Heart left ventricle (tissue), 16 donors: Measurements from ENCODE around the gene HIP1. TPM values are rescaled to one million over a fixed set of nuclear protein-coding genes. Genes with fewer than 3 reads are reported as not detected.

Experiments
- ATAC-seq, 4 donors: fragments of 200-7000 bp; cut with Tn5 transposase; one replicate each; pipeline ENCODE4 v1.9.1; 2020 to 2022; ENCODE audit warnings: moderate library complexity in 4 of 4, mild to moderate bottlenecking in 3 of 4, moderate number of reproducible peaks in 1 of 4
- DNase-seq, 5 donors: peaks; one replicate each; pipeline ENCODE4 v3.0.0-alpha.2; 2020
- H3K27ac ChIP-seq, 12 donors: fragments of 200-600 bp; sonication (generic) in 4 of 12; one replicate each; pipeline versions ENCODE4 v1.5.0 to v1.8.0; 2016 to 2022; ENCODE audit warnings: mild to moderate bottlenecking in 2 of 12
- H3K27me3 ChIP-seq, 9 donors: fragments of 200-600 bp; sonication (generic) in 2 of 9; one replicate each; pipeline versions ENCODE4 v1.5.1 to v1.8.0; 2016 to 2022; ENCODE audit warnings: mild to moderate bottlenecking in 3 of 9
- H3K36me3 ChIP-seq, 9 donors: fragments of 200-600 bp; sonication (generic) in 2 of 9; one replicate each; pipeline versions ENCODE4 v1.5.0 to v1.8.0; 2018 to 2022; ENCODE audit warnings: mild to moderate bottlenecking in 2 of 9
- H3K4me1 ChIP-seq, 12 donors: fragments of 200-600 bp; sonication (generic) in 4 of 12; one replicate each; pipeline versions ENCODE4 v1.5.0 to v1.8.0; 2016 to 2022; ENCODE audit warnings: mild to moderate bottlenecking in 3 of 12
- H3K4me3 ChIP-seq, 12 donors: fragments of 200-600 bp; sonication (generic) in 4 of 12; one replicate each; pipeline versions ENCODE4 v1.5.0 to v1.8.0; 2017 to 2022; ENCODE audit warnings: mild to moderate bottlenecking in 9 of 12, moderate library complexity in 4 of 12
- H3K9me3 ChIP-seq, 12 donors: fragments of 200-600 bp; sonication (generic) in 4 of 12; one replicate each; pipeline versions ENCODE4 v1.5.0 to v1.8.0; 2016 to 2022; ENCODE audit warnings: mild to moderate bottlenecking in 1 of 12
- CTCF ChIP-seq, 12 donors: fragments of 200-600 bp; sonication (generic) in 4 of 12; IDR thresholded peaks; one replicate each; pipeline versions ENCODE4 v1.5.0 to v1.8.0; 2018 to 2022; ENCODE audit warnings: antibody characterized with exemption in 12 of 12, mild to moderate bottlenecking in 5 of 12
- POLR2A ChIP-seq, 2 donors: fragments of 450-650 bp; IDR thresholded peaks; one replicate each; pipeline ENCODE4 v1.6.1; 2017; ENCODE audit warnings: antibody characterized with exemption in 2 of 2, mild to moderate bottlenecking in 2 of 2, moderate library complexity in 2 of 2
- WGBS, 4 donors: extraction: QIAGEN DNeasy Blood & Tissue Kit in 2 of 4; methylation state at CpG; one replicate each; pipeline versions ENCODE4 v1.1.5 to v1.1.7; 2013 to 2018; 5-methylcytosine and 5-hydroxymethylcytosine counted together
- intact Hi-C, 10 donors: fragments of 100-400 bp; cut with DNase I; formaldehyde crosslinking; loops; one replicate each; pipeline versions ENCODE4 v1.11.1 to v1.14.2; 2022
- polyA plus RNA-seq, 2 donors: library from polyadenylated mRNA; stranded (reverse); fragments of 200-250 nt; gene quantifications; one replicate each; pipeline ENCODE4 v1.2.3, GENCODE V29; 2013
- total RNA-seq, 9 donors: library from RNA; depleted of rRNA in 2 of 9; stranded (reverse); fragments of >200 nt in 2 of 9; fragmentation: NEBNext Ultra II Directional in 3 of 9; extraction: Animal tissue kit (Norgen Biotek cat#: 25700) in 3 of 9; gene quantifications; one replicate each; pipeline versions ENCODE4 v1.1.0 to v1.2.4, GENCODE V29; 2016 to 2023
- donor health status: ischemic (EF 13 %, LVEDD 7.1; RV severe dilation, severe dysfunction).
- donor health status: healthy with polysubstance abuse.
- donor health status: DM: no; HTN: yes; CAD: no.
- donor health status: DM: no; HTN: no; CAD: no.
- donor health status: ischemic (EF 25% LVEDD 6.9; RV normal size, moderate dysfunction).
- donor health status: ischemic (EF 25% LVEDD 5.7; RV mildly dilated, moderate dysfunction).
- donor health status: healthy.
- donor health status: DM: yes; HTN: yes; CAD: no.
- donor health status: ischemic (EF 35%, LVEDD 5.7; RV mildly dilated, moderate dysfunction).
- donor health status: nonischemic (EF 11% LVEDD 7.7; RV severe dilation, severe dysfunction).
- donor health status: DM: yes; HTN: yes; CAD: no.
- donor health status: PGD.
- donor health status: ischemic (EF 29% LVEDD 5.4; RV normal size, mild dysfunction).
- donor health status: nonischemic (EF 23%, LVEDD 6.1; RV moderate dilation, normal function).

The HIP1 gene
- total and polyA plus RNA-seq, 11 donors = 5.9 to 36.4 (median 21.8) TPM

GRCh38 chr7:75662579-75663301 lies 76.0 kb downstream of the HIP1 start:
- Histone ChIP-seq H3K4me1 (peaks cover 0 to 3% (median 0%) of the 10 kb centered on the region in 12 donors), H3K27me3 (no peaks in the 10 kb centered on the region), H3K36me3 (no peaks in the 10 kb centered on the region), H3K27ac (no peak overlapping the region), H3K9me3 (no peaks in the 10 kb centered on the region), H3K4me3 (no peak overlapping the region)
- ATAC-seq (no peak), DNase-seq (no peak)
- TF ChIP-seq CTCF (IDR thresholded peaks at IDR 0.05) (no peak), POLR2A (IDR thresholded peaks at IDR 0.05) (no peak)
- intact Hi-C loops = loop anchor here in 1 of 10 donors (10.0 kb wide), 1 partner anchor 72 kb away; the partner anchor contains the start of gene HIP1
- WGBS, 4 donors = 82 to 89% (median 84%) methylated on average over 12 of the region's 12 CpGs

GRCh38 chr7:75660566-75661215 lies 78.0 kb downstream of the HIP1 start:
- WGBS, 4 donors = 75 to 79% (median 78%) methylated on average over 13 of the region's 13 CpGs

DNA sequence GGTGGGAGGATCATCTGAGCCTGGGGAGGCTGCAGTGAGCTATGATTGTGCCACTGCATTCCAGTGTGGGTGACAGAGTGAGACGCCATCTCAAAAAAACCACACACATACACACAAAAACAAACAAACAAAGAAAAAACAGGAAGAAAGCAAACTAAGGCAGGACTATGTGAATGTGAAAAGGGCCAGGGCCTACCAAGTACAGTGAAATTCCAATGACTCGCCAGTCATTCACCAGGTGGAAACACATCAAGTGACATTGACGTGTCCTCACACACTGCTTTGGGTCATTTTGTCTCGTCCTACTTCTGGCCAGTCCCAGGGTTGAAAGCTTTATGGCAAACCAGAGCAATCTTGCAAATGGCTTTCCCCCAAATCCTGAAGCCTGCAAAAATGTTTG lies 79.9 kb downstream of the HIP1 start:
- WGBS, 4 donors = 92 to 98% (median 95%) methylated on average over 4 of the region's 4 CpGs
- intact Hi-C loops = loop anchor here in 3 of 10 donors (5.0 to 10.0 kb wide), 3 partner anchors 56 to 98 kb away; partner anchors contain the start of gene HIP1 (in 1 of the 3)
- DNase-seq = no peak

More at GRCh38 chr7:75660566-75661215, 78.0 kb downstream of the HIP1 start:
- intact Hi-C loops = loop anchor here in 1 of 10 donors (10.0 kb wide), 1 partner anchor 74 kb away; the partner anchor contains the start of gene HIP1
- TF ChIP-seq POLR2A (IDR thresholded peaks at IDR 0.05) = no peak
- TF ChIP-seq CTCF (IDR thresholded peaks at IDR 0.05) = no peak
- ATAC-seq (no peak), DNase-seq (no peak)
- no peak overlapping the region for H3K4me3 ChIP-seq
- H3K27ac ChIP-seq = no peak overlapping the region
- H3K9me3 ChIP-seq = no peaks in the 10 kb centered on the region
- H3K4me1 ChIP-seq = no peaks in the 10 kb centered on the region
- H3K36me3 ChIP-seq = no peaks in the 10 kb centered on the region
- no peaks in the 10 kb centered on the region for H3K27me3 ChIP-seq

More for the DNA sequence above, 79.9 kb downstream of the HIP1 start:
- H3K27ac ChIP-seq = no peak overlapping the region
- no peak for TF ChIP-seq CTCF (IDR thresholded peaks at IDR 0.05)
- no peak for TF ChIP-seq POLR2A (IDR thresholded peaks at IDR 0.05)
- ATAC-seq = no peak
- H3K4me3 ChIP-seq = no peak overlapping the region
- no peaks in the 10 kb centered on the region for H3K9me3 ChIP-seq
- H3K4me1 ChIP-seq = no peaks in the 10 kb centered on the region
- H3K27me3 ChIP-seq = no peaks in the 10 kb centered on the region
- H3K36me3 ChIP-seq = no peaks in the 10 kb centered on the region
